IMR-90 (cell line): ENCODE data around the gene SPDYE9. TPM values are rescaled to one million over a fixed set of nuclear protein-coding genes. Genes with fewer than 3 reads are reported as not detected.
"Not testable (repeated sequence)": the region's sequence is repeated elsewhere in the genome, so short reads cannot be mapped to it uniquely, and the experiment has no call there.

Experiments
- ATAC-seq: fragments of 200-7000 bp; cut with Tn5 transposase; 2 replicates; pipeline ENCODE4 v1.9.1; 2020; ENCODE audit warnings: low read depth, mild to moderate bottlenecking, moderate library complexity
- BruUV-seq: library from RNA; stranded (reverse); fragments of 400-500 nt; replicated peaks from 2 replicates; lab custom pipeline; 2021; lab: Mats Ljungman, UMichigan
- CTCF ChIA-PET: fragments of 300-600 bp; formaldehyde crosslinking; extraction: SDS; loops from one replicate; lab custom pipeline; 2021; ENCODE audit warnings: antibody characterized with exemption; lab: Yijun Ruan, JAX
- POLR2A ChIA-PET: fragments of 300-600 bp; sonication (Branson Sonifier 250); formaldehyde crosslinking; loops from one replicate; lab custom pipeline; 2022; ENCODE audit warnings: antibody characterized with exemption; ENCODE audit not compliant: unreplicated experiment; lab: Charles Lee
- DNase-seq: peaks from one replicate; pipeline ENCODE4 v3.0.0; 2013
- H2AFZ ChIP-seq: replicated peaks from 2 replicates; pipeline ENCODE3; 2013; ENCODE audit warnings: low read length, mild to moderate bottlenecking; ENCODE audit not compliant: poor library complexity
- H2AK5ac ChIP-seq: 2 replicates; pipeline ENCODE4 v1.6.1; 2013; ENCODE audit warnings: low read depth, low read length, inconsistent platforms
- H2AK9ac ChIP-seq: replicated peaks from 2 replicates; pipeline ENCODE3; 2013; ENCODE audit warnings: mild to moderate bottlenecking, low read depth, low read length, moderate library complexity; ENCODE audit not compliant: poor library complexity
- H2BK120ac ChIP-seq: 2 replicates; pipeline ENCODE4 v1.6.1; 2013; ENCODE audit warnings: low read depth, low read length, inconsistent platforms
- H2BK15ac ChIP-seq: 3 replicates; pipeline ENCODE4 v1.6.1; 2013; ENCODE audit warnings: low read depth, low read length, inconsistent platforms
- H2BK20ac ChIP-seq: 2 replicates; pipeline ENCODE4 v1.6.1; 2013; ENCODE audit warnings: low read depth, mild to moderate bottlenecking, inconsistent platforms, low read length, moderate library complexity
- H2BK5ac ChIP-seq: 2 replicates; pipeline ENCODE4 v1.6.1; 2013; ENCODE audit warnings: mild to moderate bottlenecking, low read depth, low read length, inconsistent platforms; ENCODE audit not compliant: poor library complexity, severe bottlenecking
- H3K14ac ChIP-seq: replicated peaks from 2 replicates; pipeline ENCODE4 v1.6.1; 2013; ENCODE audit warnings: low read depth, low read length, inconsistent platforms
- H3K18ac ChIP-seq: 2 replicates; pipeline ENCODE4 v1.6.1; 2013; ENCODE audit warnings: low read depth, low read length, control low read depth
- H3K23ac ChIP-seq: 2 replicates; pipeline ENCODE4 v1.6.1; 2013; ENCODE audit warnings: low read depth, low read length, inconsistent platforms
- H3K27ac ChIP-seq: 2 replicates; pipeline ENCODE4 v1.5.1; 2013; ENCODE audit warnings: mild to moderate bottlenecking, control low read depth, low read length; ENCODE audit not compliant: insufficient read depth
- H3K27me3 ChIP-seq: 2 replicates; pipeline ENCODE4 v1.6.1; 2013; ENCODE audit warnings: low read length; ENCODE audit not compliant: control insufficient read depth, insufficient read depth
- H3K36me3 ChIP-seq: 2 replicates; pipeline ENCODE4 v1.6.1; 2013; ENCODE audit warnings: low read length, mixed read lengths; ENCODE audit not compliant: control insufficient read depth, insufficient read depth
- H3K4ac ChIP-seq: 2 replicates; pipeline ENCODE4 v1.6.1; 2013; ENCODE audit warnings: low read depth, low read length, inconsistent platforms
- H3K4me1 ChIP-seq: 2 replicates; pipeline ENCODE4 v1.6.1; 2013; ENCODE audit warnings: low read length, mixed read lengths; ENCODE audit not compliant: control insufficient read depth, insufficient read depth
- H3K4me2 ChIP-seq: 2 replicates; pipeline ENCODE4 v1.6.1; 2013; ENCODE audit warnings: low read depth, mild to moderate bottlenecking, control low read depth, low read length, moderate library complexity
- H3K4me3 ChIP-seq: 2 replicates; pipeline ENCODE4 v1.5.1; 2013; ENCODE audit warnings: low read depth, mild to moderate bottlenecking, control low read depth, low read length, moderate library complexity; ENCODE audit not compliant: insufficient read depth
- H3K56ac ChIP-seq: 2 replicates; pipeline ENCODE4 v1.6.1; 2013; ENCODE audit warnings: low read length, inconsistent platforms; ENCODE audit not compliant: insufficient read depth; ENCODE audit errors: extremely low read depth
- H3K79me1 ChIP-seq, 2 experiments: 2 replicates each; pipeline ENCODE4 v1.6.1; 2013; ENCODE audit warnings: low read length in 2 of 2, inconsistent platforms in 1 of 2, low read depth in 1 of 2
- H3K9ac ChIP-seq: 2 replicates; pipeline ENCODE4 v1.6.1; 2013; ENCODE audit warnings: low read depth, low read length, control low read depth
- H3K9me1 ChIP-seq: 2 replicates; pipeline ENCODE4 v1.6.1; 2013; ENCODE audit warnings: low read length, inconsistent platforms; ENCODE audit not compliant: insufficient read depth
- H3K9me3 ChIP-seq: 2 replicates; pipeline ENCODE4 v1.6.1; 2013; ENCODE audit warnings: low read length; ENCODE audit not compliant: control insufficient read depth, insufficient read depth
- H4K20me1 ChIP-seq: 2 replicates; pipeline ENCODE4 v1.6.1; 2013; ENCODE audit warnings: low read length, inconsistent platforms; ENCODE audit not compliant: insufficient read depth
- H4K5ac ChIP-seq: 2 replicates; pipeline ENCODE4 v1.6.1; 2013; ENCODE audit warnings: mild to moderate bottlenecking, low read depth, low read length, control low read depth
- H4K8ac ChIP-seq, 2 experiments: 2 replicates each; pipeline ENCODE4 v1.6.1; 2013; ENCODE audit warnings: low read depth in 2 of 2, low read length in 2 of 2, control low read depth in 1 of 2, inconsistent platforms in 1 of 2
- H4K91ac ChIP-seq: 2 replicates; pipeline ENCODE4 v1.6.1; 2013; ENCODE audit warnings: low read depth, low read length, inconsistent platforms; ENCODE audit not compliant: insufficient read depth
- WGBS, 2 experiments: methylation state at CpG; one replicate each; pipeline versions ENCODE4 v1.1.5 to v1.1.7; 2013; ENCODE audit warnings: missing lambda C conversion rate in 2 of 2; ENCODE audit not compliant: insufficient read length in 1 of 2; ENCODE audit errors: extremely low coverage in 2 of 2; 5-methylcytosine and 5-hydroxymethylcytosine counted together
- dilution Hi-C: fragments of 300-500 bp; cut with HindIII; formaldehyde crosslinking; loops from one replicate; pipeline ENCODE4 v1.14.3; 2018; ENCODE audit warnings: low sequenced_read_pairs; ENCODE audit not compliant: unreplicated experiment
- in situ Hi-C: fragments of 300-500 bp; cut with MboI; formaldehyde crosslinking; loops from 3 replicates; pipeline ENCODE4 v1.14.3; 2019; ENCODE audit warnings: low sequenced_read_pairs, inconsistent platforms, mixed read lengths
- intact Hi-C: fragments of 100-400 bp; cut with micrococcal nuclease; formaldehyde crosslinking; loops from 2 replicates; pipeline ENCODE4 v1.10.0; 2022
- polyA plus RNA-seq, 3 experiments: library from polyadenylated mRNA; depleted of rRNA; stranded (reverse); fragments of >200 nt; gene quantifications; 2 replicates each; pipeline ENCODE4 v1.2.3, GENCODE V29; 2012; ENCODE audit warnings: low replicate concordance in 1 of 3
- total RNA-seq: library from RNA; depleted of rRNA; stranded (reverse); fragments of >200 nt; gene quantifications from 2 replicates; pipeline ENCODE4 v1.2.3, GENCODE V29; 2012

The SPDYE9 gene
- total and polyA plus RNA-seq, 2 of the 4 experiments (the other 2 are of a cell fraction), result not detected

DNA sequence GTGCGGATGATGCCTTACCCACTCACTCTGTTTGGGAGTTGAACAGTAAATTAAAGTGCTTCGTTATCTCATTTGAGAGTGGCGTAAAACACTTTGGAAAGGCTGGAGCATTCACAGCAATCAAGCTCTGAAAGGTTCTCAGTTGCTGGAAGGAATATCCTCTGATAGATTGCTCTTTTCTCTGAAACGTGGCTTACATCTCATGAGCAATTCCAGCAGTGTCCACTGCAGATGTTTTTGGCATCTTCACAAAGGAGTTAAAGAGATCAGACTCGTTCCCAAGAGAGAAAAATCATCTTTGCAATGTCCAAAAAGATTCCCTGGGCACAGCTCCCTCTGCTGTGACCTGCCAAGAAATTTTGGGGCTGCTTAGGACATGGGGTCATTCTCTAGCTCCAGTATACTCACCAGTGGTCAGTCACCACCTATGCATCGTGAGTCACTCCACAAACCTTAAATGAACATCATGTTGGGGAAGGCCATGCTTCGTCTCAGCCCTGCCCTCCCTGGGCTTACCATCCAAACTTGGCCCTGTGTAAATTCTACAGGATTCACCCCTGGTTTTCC is 46.9 kb upstream of the SPDYE9 start:
- H3K79me1 ChIP-seq, H2AK5ac ChIP-seq, BruUV-seq, H3K36me3 ChIP-seq, H3K27ac ChIP-seq, H3K9me3 ChIP-seq, H3K27me3 ChIP-seq, H2BK120ac ChIP-seq, H3K14ac ChIP-seq, H2BK20ac ChIP-seq, H4K91ac ChIP-seq, CTCF ChIA-PET, H3K4me2 ChIP-seq, H3K4ac ChIP-seq, H2BK5ac ChIP-seq, H2AK9ac ChIP-seq, H4K8ac ChIP-seq, H3K4me1 ChIP-seq, H3K9me1 ChIP-seq, DNase-seq, H3K18ac ChIP-seq, in situ Hi-C loops, H3K56ac ChIP-seq, H4K20me1 ChIP-seq, H3K4me3 ChIP-seq, H3K23ac ChIP-seq, intact Hi-C loops, H2BK15ac ChIP-seq, H4K5ac ChIP-seq, dilution Hi-C loops, H2AFZ ChIP-seq, POLR2A ChIA-PET, H3K9ac ChIP-seq: not testable (repeated sequence)
- WGBS, 2 experiments, result no CpG with 5 or more reads among the region's 7 CpGs
- peak; percentile 46 for ATAC-seq

DNA sequence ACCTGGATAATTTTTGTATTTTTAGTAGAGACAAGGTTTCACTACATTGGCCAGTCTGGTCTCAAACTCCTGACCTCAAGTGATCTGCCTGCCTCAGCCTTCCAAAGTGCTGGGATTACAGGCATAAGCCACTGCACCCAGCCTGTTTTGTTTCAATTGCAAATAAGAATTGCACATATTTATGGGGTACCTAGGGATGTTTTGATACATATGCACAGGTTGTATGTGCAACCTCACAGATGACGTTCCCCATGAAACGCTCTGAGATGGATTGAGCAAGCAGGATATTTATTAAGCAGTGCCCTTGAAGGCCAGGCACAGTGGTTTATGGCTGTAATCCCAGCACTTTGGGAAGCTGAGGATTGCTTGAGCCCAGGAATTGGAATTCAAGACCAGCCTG is 44.8 kb upstream of the SPDYE9 start:
- H3K9me1 ChIP-seq, intact Hi-C loops, H3K18ac ChIP-seq, H3K14ac ChIP-seq, H3K4me1 ChIP-seq, H2BK120ac ChIP-seq, H3K23ac ChIP-seq, DNase-seq, H2BK20ac ChIP-seq, BruUV-seq, H4K5ac ChIP-seq, H3K27me3 ChIP-seq, H4K20me1 ChIP-seq, H2BK5ac ChIP-seq, H4K8ac ChIP-seq, H3K79me1 ChIP-seq, dilution Hi-C loops, in situ Hi-C loops, H3K27ac ChIP-seq, POLR2A ChIA-PET, H2AK5ac ChIP-seq, H3K4me2 ChIP-seq, H4K91ac ChIP-seq, CTCF ChIA-PET, H3K4me3 ChIP-seq, ATAC-seq, H3K4ac ChIP-seq, H3K56ac ChIP-seq, H2AFZ ChIP-seq, H3K36me3 ChIP-seq, H3K9ac ChIP-seq, H2BK15ac ChIP-seq, H2AK9ac ChIP-seq, H3K9me3 ChIP-seq: not testable (repeated sequence)
- no CpG with 5 or more reads among the region's 2 CpGs for WGBS, 2 experiments
